Measurements from ENCODE around the gene CHST11. TPM values are rescaled to one million over a fixed set of nuclear protein-coding genes. Genes with fewer than 3 reads are reported as not detected.
A peak's percentile ranks its signal among the peaks of the same experiment; 100 is the strongest.
"Not testable (repeated sequence)": the region's sequence is repeated elsewhere in the genome, so short reads cannot be mapped to it uniquely, and the experiment has no call there.

Gene CHST11
- total RNA-seq, 1 donor from 2014 or later: 3.4 TPM

DNA sequence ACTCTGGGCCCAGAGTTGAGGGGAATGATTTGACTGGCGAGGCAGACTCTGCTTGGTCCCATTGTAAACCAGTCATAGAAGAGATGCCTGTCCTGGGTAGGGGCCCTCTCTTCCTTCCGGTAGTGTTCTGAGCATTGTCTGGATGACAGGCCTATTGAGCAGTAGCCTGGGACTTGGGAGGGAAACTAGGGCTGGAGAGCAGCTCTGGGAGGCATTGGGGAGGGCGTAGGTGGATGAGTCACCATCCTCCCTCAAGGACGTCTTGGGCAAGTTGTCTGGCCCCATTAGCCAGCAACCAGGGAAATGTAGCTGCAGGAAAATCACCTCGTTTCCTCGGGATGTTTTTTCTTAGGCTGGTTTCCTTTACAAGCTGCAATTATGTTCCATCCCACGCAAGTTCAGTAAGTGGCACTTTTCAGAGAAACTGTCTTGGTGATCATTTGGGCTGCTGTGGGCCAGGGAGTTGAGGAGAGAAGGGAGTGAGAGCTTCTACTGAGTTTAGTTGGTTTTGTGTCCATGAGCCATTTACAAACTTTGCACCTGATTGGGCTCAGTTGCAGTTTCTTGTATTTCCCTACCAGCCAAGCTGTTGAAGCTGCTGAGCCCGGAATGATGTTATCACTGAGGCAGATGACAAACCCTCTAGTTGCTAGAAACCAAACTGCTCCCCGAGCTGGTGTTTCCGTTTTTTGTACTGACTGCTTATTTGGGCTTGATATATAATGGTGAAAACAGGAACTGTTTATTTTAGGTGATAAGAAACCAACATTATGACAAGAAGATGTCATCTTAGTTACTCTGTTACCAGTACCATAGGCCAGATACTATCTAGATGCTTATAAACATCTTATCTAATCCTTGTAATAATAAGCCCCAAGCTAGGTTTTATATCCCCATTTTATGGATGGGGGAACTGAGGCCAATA is 147.6 kb downstream of the CHST11 start:
- peak; percentile 92 for ATAC-seq
- peak; percentile 66 for DNase-seq
- intact Hi-C loops (cut with micrococcal nuclease): no loop called here

DNA sequence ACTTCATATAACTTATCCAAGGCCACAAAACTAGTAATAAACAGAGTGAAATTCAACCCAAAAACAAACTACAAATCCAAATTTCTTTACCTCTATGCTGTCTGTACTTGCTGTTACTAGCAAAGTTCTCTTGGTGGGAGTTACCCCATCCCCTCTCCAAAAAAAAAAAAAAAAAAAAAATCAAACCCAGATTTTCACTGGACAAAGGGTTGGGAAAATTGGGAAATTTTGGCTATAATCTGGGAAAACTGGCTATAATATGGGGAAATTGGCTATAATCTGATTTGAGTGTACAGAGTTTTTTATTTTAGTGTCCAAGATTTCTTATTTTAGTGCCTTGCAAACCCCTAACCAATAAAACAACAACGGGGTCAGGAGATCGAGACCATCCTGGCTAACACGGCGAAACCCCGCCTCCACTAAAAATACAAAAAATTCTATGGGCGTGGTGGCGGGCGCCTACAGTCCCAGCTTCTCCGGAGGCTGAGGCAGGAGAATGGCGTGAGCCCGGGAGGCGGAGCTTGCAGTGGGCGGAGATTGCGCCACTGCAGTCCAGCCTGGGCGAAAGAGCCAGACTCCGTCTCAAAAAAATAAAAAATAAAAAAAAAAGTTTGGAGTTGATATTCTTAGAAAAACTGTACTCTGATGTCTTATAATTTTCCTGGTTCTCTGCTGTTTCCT is 148.4 kb downstream of the CHST11 start:
- peak; percentile 42 for DNase-seq
- no peak for ATAC-seq
- intact Hi-C loops (cut with micrococcal nuclease): no loop called here

DNA sequence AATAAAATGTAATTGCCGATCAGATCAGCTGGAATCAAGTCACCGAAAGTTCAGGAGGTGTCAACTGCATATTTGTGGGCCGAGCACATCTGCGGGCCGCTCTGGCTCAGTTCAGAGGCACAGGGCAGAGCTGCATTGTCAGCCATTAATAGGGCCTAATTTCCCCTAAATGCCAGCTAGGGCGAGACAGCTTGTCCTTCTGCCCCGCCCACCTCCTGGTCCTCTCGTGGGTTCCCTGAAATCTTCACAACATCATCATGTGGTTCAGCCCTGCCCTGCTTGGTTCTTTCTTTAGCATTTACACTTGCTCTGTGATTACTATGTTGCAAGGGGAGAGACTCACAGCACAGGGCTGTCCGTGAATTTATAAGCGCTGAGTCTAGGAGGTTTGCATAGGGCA is 148.9 kb downstream of the CHST11 start:
- ATAC-seq: peak; percentile 63
- intact Hi-C loops (cut with micrococcal nuclease): no loop called here
- peak; percentile 73 for DNase-seq

DNA sequence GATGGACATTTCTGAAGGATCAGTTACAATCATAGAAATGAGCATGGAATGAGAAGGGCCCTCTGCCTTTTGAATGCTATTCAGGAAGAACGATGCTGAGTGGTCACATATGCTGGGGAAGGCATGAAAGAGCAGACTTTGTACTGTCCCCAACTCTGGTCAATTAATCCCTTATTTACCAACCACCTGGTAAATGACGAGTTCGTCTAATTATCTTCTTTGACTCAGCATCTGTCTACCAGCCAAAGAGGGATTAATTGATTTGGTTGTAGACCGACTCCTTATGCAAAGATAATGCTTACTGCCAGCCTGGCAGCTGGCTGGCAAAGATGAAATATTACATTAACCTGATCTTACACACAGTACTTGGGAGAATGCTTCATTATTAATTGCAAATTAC is 152.2 kb downstream of the CHST11 start:
- no peak for ATAC-seq
- intact Hi-C loops (cut with micrococcal nuclease): no loop called here

DNA sequence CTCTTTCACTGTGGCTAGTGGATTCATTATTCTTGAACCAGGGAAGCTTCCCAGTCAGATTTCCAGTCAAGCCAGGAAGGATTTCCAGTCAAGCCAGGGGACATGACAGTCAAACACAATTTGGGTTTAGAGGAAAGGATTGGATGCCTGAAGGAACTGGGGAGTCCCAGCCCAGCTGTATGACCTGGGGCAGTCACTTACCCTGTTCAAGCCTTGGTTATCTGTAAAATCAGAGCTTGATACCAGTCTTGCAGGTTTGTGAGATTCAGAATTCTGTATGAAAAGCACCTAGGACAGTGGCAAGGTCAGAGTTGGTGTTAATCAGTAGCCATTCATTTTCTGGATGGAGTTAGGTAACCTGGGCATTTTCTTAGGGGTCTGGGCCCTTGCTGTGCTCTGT is 152.7 kb downstream of the CHST11 start:
- intact Hi-C loops (cut with micrococcal nuclease): no loop called here
- ATAC-seq (no peak), DNase-seq (no peak)

More for the DNA sequence above, 152.2 kb downstream of the CHST11 start:
- no peak for DNase-seq

DNA sequence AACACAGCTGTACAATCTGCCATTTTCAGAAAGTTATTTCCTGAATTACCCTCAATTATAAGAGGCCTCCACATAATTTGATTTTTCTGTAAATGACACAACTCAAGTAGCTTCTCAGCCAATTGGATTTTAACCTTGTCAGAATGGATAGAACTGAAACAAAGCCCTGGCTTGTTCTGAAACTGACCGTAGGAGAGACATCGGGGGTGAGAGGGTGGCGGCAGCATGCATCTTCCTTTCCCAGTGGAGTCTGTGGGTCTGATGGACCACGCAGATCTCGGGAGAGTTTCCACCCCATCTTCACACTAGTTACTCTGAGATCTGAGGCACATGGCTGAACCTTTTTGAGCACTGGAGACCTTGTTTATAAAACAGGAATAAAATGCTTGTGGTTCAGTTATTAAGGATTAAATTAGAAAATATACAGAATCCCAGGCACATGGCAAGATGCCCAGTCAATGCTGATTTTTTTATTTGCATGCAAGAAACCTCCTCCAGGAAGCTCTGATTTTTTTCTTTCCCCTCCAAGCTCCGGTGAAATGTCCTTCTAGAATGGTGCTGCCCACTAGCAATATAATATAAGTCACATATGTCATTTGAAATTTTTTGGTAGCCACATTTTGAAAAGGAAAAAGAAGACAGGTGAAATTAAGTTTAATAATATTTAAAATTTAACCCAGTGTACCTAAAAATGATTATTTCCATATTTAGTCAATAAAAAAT is 153.9 kb downstream of the CHST11 start:
- intact Hi-C loops (cut with micrococcal nuclease): no loop called here
- ATAC-seq (no peak), DNase-seq (no peak)

DNA sequence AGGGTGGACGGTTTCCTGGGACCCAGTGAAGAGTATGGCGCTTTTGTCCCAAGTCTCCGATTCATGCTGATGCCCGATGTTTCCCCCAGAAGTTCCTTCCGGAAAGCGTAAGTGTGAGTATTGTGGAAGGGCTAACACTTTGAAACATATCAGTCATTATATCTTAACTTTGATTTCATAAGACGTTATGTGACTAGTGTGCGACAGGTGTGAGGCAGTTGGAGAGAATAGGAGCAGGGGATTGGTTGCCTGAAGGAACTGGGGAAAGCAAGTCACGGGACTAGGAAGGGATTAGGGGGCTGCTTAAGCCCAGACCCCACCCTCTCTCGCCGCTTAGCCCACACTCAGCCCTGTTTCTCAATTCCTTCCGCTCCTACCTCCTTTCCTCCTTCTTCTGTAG is 154.9 kb downstream of the CHST11 start:
- no peak for DNase-seq
- intact Hi-C loops (cut with micrococcal nuclease): no loop called here
- no peak for ATAC-seq

DNA sequence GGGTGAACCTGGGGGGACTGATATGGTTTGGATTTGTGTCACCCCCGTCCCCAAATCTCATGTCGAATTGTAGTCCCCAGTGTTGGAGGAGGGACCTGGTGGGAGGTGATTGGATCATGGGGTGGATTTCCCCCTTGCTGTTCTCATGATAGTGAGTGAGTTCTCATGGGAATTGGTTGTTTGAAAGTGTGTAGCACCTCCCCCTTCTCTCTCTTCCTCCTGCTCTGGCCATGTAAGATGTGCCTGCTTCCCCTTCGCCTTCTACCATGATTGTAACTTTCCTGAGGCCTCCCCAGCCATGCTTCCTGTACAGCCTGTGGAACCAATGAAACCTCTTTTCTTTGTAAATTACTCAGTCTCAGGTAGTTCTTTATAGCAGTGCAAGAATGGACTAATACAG is 156.6 kb downstream of the CHST11 start:
- DNase-seq; intact Hi-C loops (cut with micrococcal nuclease); ATAC-seq: not testable (repeated sequence)

DNA sequence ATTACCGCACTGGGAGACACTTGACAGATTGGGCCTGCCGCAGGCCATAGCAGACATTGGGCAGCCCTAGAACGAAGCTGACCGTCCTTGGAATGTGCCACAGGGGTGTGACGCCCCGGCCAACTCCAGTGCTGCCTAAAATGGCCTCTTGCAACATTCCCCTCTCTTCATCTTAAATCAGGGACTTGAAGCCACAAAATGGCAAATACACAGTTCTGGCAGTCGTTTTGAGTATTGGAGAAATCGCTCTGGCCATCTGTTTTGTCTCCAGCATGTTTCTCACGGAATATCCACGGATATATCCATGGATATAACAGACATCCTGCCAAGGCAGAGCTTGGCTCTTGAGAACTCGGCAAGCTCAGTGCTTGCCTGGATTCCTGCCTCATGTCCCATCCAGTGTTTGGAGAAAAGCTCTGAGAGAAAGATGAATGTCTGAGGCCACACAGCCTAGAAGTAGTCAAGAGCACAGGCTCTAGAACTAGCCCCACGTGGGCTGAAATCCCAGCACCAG is 158.4 kb downstream of the CHST11 start:
- DNase-seq: peak; percentile 74
- intact Hi-C loops (cut with micrococcal nuclease): no loop called here

DNA sequence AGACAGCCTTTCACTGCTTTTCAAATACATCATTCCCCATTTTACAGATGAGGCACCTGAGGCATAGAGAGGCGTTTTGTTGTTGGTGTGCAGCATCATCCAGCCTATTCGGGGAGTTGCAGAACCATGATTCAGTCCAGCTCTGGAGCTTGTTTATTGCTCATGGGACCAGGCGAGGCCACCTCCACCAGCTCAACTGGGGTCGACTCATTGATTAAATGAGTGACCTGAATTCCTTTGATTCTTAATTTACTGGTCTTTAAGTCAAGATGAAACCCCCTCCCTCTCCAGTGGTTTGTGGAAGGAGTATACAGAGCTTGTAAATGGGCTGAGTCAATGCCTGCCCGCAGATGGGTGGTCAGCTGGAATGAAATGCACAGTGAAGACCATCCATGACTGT is 161.9 kb downstream of the CHST11 start:
- no peak for ATAC-seq
- intact Hi-C loops (cut with micrococcal nuclease): no loop called here
- DNase-seq: no peak

More for the DNA sequence above, 158.4 kb downstream of the CHST11 start:
- ATAC-seq: peak; percentile 91

DNA sequence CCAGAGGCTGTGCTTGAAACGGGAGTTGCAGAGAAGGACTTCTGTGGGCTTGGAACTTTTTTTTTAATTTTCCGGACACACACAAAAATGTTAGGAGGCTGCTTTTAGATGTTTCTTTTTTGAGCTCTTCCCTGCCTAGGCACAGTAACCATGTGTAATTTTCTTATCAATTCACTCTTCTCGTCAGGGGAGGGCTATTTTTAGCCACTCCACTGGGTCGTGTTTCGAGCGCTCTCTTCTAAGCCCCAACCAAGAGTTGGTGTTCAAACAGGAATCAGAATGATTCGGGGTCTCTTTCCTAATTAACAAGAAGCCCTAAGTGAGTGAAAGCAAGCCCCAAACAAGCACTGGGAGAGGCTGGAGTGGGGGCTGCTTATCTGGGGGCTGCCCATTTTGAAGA is 162.6 kb downstream of the CHST11 start:
- DNase-seq (no peak), ATAC-seq (no peak)
- intact Hi-C loops (cut with micrococcal nuclease): no loop called here

DNA sequence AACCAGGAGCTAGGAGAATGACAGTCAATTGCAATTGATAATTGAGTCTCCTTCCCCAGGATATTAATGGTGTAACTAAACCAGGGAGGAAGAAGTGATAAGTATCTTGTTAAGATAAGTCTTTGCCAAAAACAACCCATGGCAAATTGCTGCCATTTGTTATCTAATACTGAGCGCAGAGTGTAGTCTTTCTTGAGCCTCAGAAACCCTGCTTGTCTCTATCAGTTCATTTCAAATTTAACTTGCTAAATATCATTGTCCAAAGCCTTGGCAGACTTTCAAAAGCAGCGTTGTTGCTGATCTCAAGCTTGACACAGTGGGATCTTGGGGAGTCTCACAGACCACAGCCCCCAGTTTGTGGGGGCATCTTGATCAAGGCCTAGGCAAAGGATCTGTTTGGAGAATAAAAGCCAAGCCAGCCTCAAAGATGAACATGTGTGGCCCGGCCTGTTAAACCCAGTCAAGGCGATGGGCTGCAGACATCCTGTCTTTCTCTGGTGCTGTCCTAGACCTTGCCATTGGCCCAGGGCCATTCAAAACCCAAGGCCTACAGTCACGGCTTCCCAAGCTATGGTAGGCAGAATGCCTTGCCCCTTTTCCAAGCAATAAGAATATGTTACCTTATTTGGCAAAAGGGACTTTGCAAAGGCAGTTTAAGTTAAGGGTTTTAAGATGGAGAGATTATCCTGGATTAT is 164.2 kb downstream of the CHST11 start:
- intact Hi-C loops (cut with micrococcal nuclease): no loop called here
- no peak for DNase-seq
- ATAC-seq: no peak

DNA sequence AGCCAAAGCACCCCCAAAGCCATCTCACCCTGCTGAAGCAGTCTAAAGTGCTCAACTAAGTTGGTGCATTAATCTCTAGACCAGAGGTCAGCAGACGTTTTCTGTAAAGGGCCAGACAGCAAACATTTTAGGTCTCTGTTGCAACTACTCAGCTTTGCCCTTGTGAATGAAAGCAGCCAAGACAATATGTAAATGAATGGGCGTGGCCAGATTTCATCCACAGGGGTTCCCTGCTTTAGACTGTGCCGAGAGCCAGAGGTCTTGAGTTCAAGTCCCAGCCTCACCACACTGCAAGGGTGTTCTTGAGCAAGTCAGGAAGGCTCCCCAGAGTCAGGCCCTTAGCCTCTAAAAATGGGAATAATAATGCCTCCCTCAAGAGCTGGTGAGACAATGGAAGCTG is 166.2 kb downstream of the CHST11 start:
- intact Hi-C loops (cut with micrococcal nuclease): no loop called here
- no peak for DNase-seq
- ATAC-seq: no peak

DNA sequence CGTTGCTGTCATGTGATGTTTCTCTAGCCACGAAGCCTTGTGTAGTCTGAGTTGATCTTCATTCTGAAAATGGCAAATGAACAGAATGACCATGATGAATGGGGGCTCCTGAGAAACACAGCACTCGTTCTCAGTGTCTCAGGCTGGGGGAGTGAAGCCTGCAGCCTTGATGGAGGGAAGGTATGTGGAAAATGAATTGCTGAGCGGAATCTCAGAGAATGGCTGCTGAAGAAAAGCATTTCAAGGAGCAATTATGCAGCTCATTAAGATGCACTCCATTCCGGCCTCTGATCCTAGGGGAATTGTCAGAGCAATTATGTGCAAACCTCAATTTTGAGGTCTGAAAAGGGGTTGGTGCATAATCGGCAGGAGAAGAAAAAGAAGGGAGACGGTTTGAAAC is 167.1 kb downstream of the CHST11 start:
- intact Hi-C loops (cut with micrococcal nuclease): no loop called here
- DNase-seq: no peak
- no peak for ATAC-seq

DNA sequence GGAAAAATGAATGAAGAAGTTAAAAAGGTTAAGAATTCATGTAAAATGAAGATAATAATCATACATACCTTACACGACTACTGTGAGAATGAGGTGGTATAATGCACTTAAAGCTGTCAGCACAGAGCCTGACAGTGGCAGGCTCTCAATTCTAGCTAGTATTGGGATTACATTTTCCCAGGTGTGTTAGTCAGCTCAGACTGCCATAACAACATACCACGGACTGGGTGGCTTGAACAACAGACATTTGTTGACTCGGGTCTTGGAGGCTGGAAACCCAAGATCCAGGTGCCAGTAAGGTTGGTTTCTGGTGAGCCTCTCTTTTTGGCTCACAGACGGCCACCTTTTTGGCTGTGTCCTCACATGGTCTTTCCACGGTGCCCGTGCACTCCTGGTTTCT is 167.8 kb downstream of the CHST11 start:
- ATAC-seq (no peak), DNase-seq (no peak)
- intact Hi-C loops (cut with micrococcal nuclease): no loop called here

DNA sequence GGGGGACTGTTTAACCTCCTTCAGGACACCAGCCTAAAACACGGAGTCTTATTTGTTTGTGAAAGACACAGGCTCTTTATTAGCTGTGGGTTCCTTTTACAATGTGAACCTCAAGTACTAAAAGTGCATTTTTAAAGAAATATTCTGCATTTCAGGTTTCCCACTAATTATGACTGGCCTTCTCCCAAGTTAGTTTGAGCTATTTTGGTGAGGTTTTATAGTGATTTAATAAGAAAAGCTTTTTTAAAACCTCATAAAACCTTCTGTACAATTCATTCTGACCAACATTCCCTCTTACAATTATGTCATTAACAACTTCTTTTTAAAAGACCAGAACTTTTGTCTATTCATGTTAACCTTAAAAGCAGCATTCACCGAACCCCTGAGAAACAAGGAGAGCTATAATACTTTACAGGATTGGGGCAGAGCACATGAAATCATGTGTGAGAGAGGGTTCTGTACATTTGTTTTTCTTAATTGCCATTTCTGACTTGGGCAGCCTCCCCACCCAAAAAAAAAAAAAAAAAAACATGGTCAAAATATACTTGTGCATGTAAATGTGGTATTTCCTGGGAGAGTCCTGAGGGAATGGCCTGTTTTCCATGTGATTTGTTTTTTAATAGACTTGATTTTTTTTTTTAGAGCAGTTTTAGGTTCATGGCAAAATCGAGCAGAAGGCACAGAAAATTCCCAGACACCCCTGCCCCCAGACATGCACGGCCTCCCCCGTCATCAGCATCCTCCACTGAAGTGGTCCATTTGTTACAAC is 169.5 kb downstream of the CHST11 start:
- DNase-seq: no peak
- no peak for ATAC-seq
- intact Hi-C loops (cut with micrococcal nuclease): no loop called here

DNA sequence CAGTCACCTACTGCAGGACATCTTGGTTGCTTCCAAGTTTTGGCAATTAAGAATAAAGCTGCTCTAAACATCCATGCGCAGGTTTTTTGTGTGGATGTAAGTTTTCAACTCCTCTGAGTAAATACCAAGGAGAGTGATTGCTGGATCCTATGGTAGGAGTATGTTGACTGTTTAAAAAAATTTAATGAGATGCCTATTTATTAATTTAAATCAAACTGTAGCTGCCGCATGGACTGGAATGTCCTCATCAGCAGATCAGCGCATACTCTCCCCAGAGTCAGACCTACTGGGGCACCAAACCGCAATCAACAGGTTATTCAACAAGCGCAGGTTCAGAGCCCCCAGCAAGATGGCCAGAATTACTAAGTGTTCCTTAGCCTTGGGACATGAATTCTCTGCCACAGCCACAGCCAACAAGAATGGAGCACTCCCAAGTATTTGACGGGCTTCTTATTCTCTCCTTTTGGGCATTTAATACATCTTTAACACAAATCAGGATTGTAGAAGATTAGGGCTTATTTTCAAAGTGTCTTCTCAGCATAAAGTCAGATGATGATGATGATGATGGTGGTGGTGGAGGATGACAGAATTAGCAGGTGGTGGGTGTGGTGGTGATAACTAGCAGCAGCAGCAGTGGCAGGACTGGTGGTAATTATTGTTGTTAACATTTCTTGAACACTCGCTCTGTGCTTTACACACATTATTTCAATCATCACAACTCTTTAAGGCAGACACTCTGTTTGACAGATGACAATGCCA is 170.7 kb downstream of the CHST11 start:
- intact Hi-C loops (cut with micrococcal nuclease): no loop called here
- DNase-seq (no peak), ATAC-seq (no peak)
